Activated T-cell treated with anti-CD3 and anti-CD28 coated beads, Interleukin-2, amount 50 U/mL, for 48 hours (primary cell): ENCODE measurements around the gene HS3ST5.
"Not testable (repeated sequence)": the region's sequence is repeated elsewhere in the genome, so short reads cannot be mapped to it uniquely, and the experiment has no call there.

ENCODE experiments used
- DNase-seq, 2 experiments: peaks; one replicate each; pipeline ENCODE4 v3.0.0-alpha.2; 2020

Gene HS3ST5

GRCh38 chr6:114039841-114040240 lies 303.0 kb downstream of the HS3ST5 start:
- no peak for DNase-seq

GRCh38 chr6:114033606-114034005 lies 309.2 kb downstream of the HS3ST5 start:
- no peak for DNase-seq

GRCh38 chr6:114032721-114033120 lies 310.1 kb downstream of the HS3ST5 start:
- DNase-seq, result no peak

- no peak for DNase-seq
These were observed 312.1 kb downstream of the HS3ST5 start for GRCh38 chr6:114030767-114031166.

- DNase-seq, result no peak
These were observed 318.1 kb downstream of the HS3ST5 start for GRCh38 chr6:114024746-114025145.

GRCh38 chr6:114020196-114020595 lies 322.6 kb downstream of the HS3ST5 start:
- no peak for DNase-seq

- not testable (repeated sequence) for DNase-seq
These were observed 325.7 kb downstream of the HS3ST5 start for GRCh38 chr6:114017146-114017545.

GRCh38 chr6:114014106-114014505 lies 328.7 kb downstream of the HS3ST5 start:
- not testable (repeated sequence) for DNase-seq

GRCh38 chr6:114011486-114011885 lies 331.3 kb downstream of the HS3ST5 start:
- not testable (repeated sequence) for DNase-seq

GRCh38 chr6:114010540-114010939 lies 332.3 kb downstream of the HS3ST5 start:
- DNase-seq, result no peak

GRCh38 chr6:114009192-114009591 lies 333.6 kb downstream of the HS3ST5 start:
- DNase-seq, result no peak

- no peak for DNase-seq
These were observed 334.5 kb downstream of the HS3ST5 start for GRCh38 chr6:114008331-114008730.

GRCh38 chr6:114007516-114007915 lies 335.3 kb downstream of the HS3ST5 start:
- DNase-seq, result peak in 1 of 2 experiments; percentile 16
